ENCODE data around the gene ST7. TPM values are rescaled to one million over a fixed set of nuclear protein-coding genes. Genes with fewer than 3 reads are reported as not detected.

ST7 gene
- total RNA-seq, 2 donors from 2014 or later = 24.6 to 34.3 TPM

DNA sequence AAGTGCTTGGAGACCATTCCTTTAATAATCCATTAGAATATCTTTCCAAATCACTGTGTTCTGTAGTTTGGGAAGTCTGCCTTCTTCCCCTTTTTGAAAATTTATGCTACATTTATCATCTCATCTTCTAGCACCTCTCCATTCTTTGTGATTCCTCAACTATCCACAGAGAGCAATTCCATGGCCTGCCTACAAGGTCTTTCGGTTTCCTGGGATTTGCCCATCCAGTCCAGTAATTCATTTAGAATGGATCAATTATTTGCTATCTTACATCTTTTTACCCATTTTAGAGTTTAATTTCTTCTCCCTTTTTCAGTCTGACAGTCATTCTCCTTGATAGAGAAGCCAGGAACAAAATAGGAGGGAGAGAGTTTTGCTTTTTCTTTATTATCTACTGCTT is 179.8 kb downstream of the ST7 start:
- ATAC-seq = no peak
- H3K27me3 ChIP-seq = no peaks in the 10 kb centered on the region
- no peak overlapping the region for H3K4me3 ChIP-seq
- intact Hi-C loops (cut with DNase I) = no loop called here
- WGBS, 2 donors = 94 to 95% methylated on average over 1 of the region's 1 CpG
- H3K27ac ChIP-seq = no peak overlapping the region
- no peaks in the 10 kb centered on the region for H3K9me3 ChIP-seq
- TF ChIP-seq, protein P1, sequence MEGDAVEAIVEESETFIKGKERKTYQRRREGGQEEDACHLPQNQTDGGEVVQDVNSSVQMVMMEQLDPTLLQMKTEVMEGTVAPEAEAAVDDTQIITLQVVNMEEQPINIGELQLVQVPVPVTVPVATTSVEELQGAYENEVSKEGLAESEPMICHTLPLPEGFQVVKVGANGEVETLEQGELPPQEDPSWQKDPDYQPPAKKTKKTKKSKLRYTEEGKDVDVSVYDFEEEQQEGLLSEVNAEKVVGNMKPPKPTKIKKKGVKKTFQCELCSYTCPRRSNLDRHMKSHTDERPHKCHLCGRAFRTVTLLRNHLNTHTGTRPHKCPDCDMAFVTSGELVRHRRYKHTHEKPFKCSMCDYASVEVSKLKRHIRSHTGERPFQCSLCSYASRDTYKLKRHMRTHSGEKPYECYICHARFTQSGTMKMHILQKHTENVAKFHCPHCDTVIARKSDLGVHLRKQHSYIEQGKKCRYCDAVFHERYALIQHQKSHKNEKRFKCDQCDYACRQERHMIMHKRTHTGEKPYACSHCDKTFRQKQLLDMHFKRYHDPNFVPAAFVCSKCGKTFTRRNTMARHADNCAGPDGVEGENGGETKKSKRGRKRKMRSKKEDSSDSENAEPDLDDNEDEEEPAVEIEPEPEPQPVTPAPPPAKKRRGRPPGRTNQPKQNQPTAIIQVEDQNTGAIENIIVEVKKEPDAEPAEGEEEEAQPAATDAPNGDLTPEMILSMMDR (IDR thresholded peaks at IDR 0.05) = no peak
- TF ChIP-seq POLR2A (IDR thresholded peaks at IDR 0.05) = no peak
- no peaks in the 10 kb centered on the region for H3K4me1 ChIP-seq
- H3K36me3 ChIP-seq (replicated peaks in 1 of 2; ENCODE audit: insufficient read depth in 1 of 2, low read depth in 2 of 2) = no peaks in the 10 kb centered on the region
- DNase-seq = no peak

DNA sequence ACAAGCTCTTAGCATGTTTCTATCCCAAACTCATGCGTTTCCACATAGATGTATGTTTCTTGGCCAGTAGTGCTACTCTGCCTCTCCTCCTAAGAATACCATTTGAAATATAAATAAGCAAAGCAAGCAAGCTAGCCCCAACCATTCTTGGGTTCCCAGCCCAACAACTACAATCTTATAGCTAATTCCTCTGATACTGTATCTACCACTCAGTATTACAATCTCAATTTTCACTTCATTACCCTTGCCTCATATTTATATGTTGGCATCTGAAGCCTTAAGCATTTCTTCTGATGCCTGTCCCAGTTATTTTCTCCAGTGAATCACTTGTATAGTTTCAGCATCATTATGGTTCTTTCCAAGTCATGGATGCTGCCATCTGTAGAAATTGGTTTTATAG is 181.1 kb downstream of the ST7 start:
- no peak for TF ChIP-seq POLR2A (IDR thresholded peaks at IDR 0.05)
- TF ChIP-seq, protein P1 (IDR thresholded peaks at IDR 0.05) = no peak
- intact Hi-C loops (cut with DNase I) = no loop called here

DNA sequence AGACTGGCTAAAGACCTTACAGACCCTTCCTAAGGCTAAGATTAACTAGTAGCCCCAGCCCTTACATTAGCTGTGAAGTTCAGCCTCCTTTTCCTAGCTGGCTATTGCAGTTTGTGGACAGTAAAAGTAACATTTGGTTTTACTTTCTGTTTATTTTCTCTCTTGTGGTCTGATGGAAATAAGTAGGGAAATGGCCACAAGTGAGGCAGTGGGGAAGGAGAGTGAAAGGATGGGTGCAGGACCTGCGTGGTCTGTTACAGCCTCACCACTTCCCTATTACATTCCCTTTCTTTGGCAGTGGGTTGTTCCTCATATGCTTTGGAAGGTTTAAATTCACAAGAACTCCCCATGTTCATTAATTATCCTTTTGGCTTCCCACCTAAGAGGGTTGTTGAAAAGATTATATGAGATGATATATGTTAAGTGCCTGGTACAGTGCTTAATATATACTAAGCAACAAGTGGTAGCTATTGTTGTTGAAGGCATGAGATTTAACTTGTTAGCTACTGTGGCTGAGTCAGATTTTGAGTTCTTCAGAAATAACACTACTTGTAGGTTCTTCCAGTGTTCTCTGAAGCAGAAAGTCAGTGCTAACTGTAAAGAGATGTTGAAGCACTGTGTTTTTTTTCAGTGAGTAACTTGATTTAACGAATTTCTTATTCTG is 181.7 kb downstream of the ST7 start:
- Histone ChIP-seq H3K9me3 (no peaks in the 10 kb centered on the region), H3K4me1 (no peaks in the 10 kb centered on the region), H3K27me3 (no peaks in the 10 kb centered on the region), H3K4me3 (no peak overlapping the region), H3K27ac (no peak overlapping the region), H3K36me3 (replicated peaks in 1 of 2; ENCODE audit: insufficient read depth in 1 of 2, low read depth in 2 of 2) (no peaks in the 10 kb centered on the region)
- ATAC-seq (no peak), DNase-seq (no peak)
- no peak for TF ChIP-seq POLR2A (IDR thresholded peaks at IDR 0.05)
- TF ChIP-seq, protein P1 (IDR thresholded peaks at IDR 0.05) = no peak
- intact Hi-C loops (cut with DNase I) = no loop called here
- 82 to 90% methylated on average over 2 of the region's 2 CpGs for WGBS, 2 donors

More for the DNA sequence above, 181.1 kb downstream of the ST7 start:
- 94 to 96% methylated on average over 1 of the region's 1 CpG for WGBS, 2 donors
- Histone ChIP-seq H3K4me3 (no peak overlapping the region), H3K27me3 (no peaks in the 10 kb centered on the region), H3K36me3 (replicated peaks in 1 of 2; ENCODE audit: insufficient read depth in 1 of 2, low read depth in 2 of 2) (no peaks in the 10 kb centered on the region), H3K27ac (no peak overlapping the region), H3K9me3 (no peaks in the 10 kb centered on the region), H3K4me1 (no peaks in the 10 kb centered on the region)
- DNase-seq (no peak), ATAC-seq (no peak)

DNA sequence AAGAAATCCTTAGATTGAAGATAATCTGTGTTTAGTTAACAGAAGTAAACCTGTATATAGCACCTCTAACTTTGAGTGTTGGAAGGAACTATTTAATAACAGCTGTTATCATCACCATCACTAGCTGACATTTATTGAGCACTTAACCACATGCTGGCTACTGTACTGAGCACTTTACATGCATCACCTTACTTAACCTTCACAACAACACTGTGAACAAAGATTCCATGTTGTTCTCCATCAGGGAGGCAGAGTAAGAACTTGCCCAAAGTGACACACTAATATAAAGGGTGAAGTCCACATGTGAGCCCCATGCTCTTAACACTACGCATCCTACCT is 182.2 kb downstream of the ST7 start:
- H3K27me3 ChIP-seq = no peaks in the 10 kb centered on the region
- WGBS, 2 donors = 96 to 100% methylated on average over 1 of the region's 1 CpG
- no peaks in the 10 kb centered on the region for H3K9me3 ChIP-seq
- ATAC-seq (no peak), DNase-seq (no peak)
- no peak overlapping the region for H3K4me3 ChIP-seq
- no peaks in the 10 kb centered on the region for H3K4me1 ChIP-seq
- H3K27ac ChIP-seq = no peak overlapping the region
- intact Hi-C loops (cut with DNase I) = no loop called here
- no peaks in the 10 kb centered on the region for H3K36me3 ChIP-seq (replicated peaks in 1 of 2; ENCODE audit: insufficient read depth in 1 of 2, low read depth in 2 of 2)
- no peak for TF ChIP-seq POLR2A (IDR thresholded peaks at IDR 0.05)
- TF ChIP-seq, protein P1 (IDR thresholded peaks at IDR 0.05) = no peak

DNA sequence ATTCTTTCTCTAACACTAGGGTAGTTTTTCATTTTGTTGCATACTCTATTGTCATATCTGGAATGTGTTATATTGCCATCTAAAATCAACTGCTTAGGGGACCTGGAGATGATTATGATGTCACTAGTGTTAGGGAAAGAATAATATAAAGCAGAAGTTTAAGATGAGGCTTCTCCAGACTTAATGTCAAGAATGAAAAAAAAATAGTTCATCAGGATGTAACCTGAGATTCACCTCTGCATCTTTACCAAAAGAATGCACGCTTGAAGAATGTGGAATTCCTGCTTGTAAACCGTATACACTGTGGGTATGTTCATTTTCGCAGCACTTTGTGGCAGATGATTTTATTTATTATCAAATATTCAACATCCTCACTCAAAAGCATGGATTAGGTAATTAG is 184.6 kb downstream of the ST7 start:
- intact Hi-C loops (cut with DNase I) = no loop called here
- no peaks in the 10 kb centered on the region for H3K36me3 ChIP-seq (replicated peaks in 1 of 2; ENCODE audit: insufficient read depth in 1 of 2, low read depth in 2 of 2)
- ATAC-seq = no peak
- no peaks in the 10 kb centered on the region for H3K9me3 ChIP-seq
- no peaks in the 10 kb centered on the region for H3K27me3 ChIP-seq
- no peak overlapping the region for H3K27ac ChIP-seq
- TF ChIP-seq POLR2A (IDR thresholded peaks at IDR 0.05) = no peak
- TF ChIP-seq, protein P1 (IDR thresholded peaks at IDR 0.05) = no peak
- no peak overlapping the region for H3K4me3 ChIP-seq
- no peaks in the 10 kb centered on the region for H3K4me1 ChIP-seq
- DNase-seq = no peak
- WGBS, 2 donors = 95 to 100% methylated on average over 3 of the region's 3 CpGs
